ENCODE results near the gene SMAP1. TPM values are rescaled to one million over a fixed set of nuclear protein-coding genes. Genes with fewer than 3 reads are reported as not detected.
"Not testable (repeated sequence)": the region's sequence is repeated elsewhere in the genome, so short reads cannot be mapped to it uniquely, and the experiment has no call there.

SMAP1 gene
- total RNA-seq, 6 experiments from 2014 or later = 11.4 to 24.4 (median 21.5) TPM

GRCh38 chr6:70738028-70738427 is 70.3 kb downstream of the SMAP1 start:
- H3K27ac Mint-ChIP-seq = no peak overlapping the region
- H3K9me3 Mint-ChIP-seq = peaks cover 8% of the 10 kb centered on the region
- TF ChIP-seq, protein P1, sequence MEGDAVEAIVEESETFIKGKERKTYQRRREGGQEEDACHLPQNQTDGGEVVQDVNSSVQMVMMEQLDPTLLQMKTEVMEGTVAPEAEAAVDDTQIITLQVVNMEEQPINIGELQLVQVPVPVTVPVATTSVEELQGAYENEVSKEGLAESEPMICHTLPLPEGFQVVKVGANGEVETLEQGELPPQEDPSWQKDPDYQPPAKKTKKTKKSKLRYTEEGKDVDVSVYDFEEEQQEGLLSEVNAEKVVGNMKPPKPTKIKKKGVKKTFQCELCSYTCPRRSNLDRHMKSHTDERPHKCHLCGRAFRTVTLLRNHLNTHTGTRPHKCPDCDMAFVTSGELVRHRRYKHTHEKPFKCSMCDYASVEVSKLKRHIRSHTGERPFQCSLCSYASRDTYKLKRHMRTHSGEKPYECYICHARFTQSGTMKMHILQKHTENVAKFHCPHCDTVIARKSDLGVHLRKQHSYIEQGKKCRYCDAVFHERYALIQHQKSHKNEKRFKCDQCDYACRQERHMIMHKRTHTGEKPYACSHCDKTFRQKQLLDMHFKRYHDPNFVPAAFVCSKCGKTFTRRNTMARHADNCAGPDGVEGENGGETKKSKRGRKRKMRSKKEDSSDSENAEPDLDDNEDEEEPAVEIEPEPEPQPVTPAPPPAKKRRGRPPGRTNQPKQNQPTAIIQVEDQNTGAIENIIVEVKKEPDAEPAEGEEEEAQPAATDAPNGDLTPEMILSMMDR (IDR thresholded peaks at IDR 0.05) = no peak
- H3K27me3 Mint-ChIP-seq (ENCODE audit: insufficient read depth) = no peaks in the 10 kb centered on the region
- H3K4me3 Mint-ChIP-seq = no peak overlapping the region
- no peak for DNase-seq
- H3K36me3 Mint-ChIP-seq (ENCODE audit: low read depth) = peaks cover 17% of the 10 kb centered on the region; the same call in 1 of the 2 replicates
- no peaks in the 10 kb centered on the region for H3K4me1 Mint-ChIP-seq (ENCODE audit: low read depth)

- Mint-ChIP-seq H3K27me3 (ENCODE audit: insufficient read depth) (no peaks in the 10 kb centered on the region), H3K27ac (no peak overlapping the region), H3K36me3 (ENCODE audit: low read depth) (peaks cover 17% of the 10 kb centered on the region; the same call in 1 of the 2 replicates), H3K9me3 (peaks cover 8% of the 10 kb centered on the region), H3K4me1 (ENCODE audit: low read depth) (no peaks in the 10 kb centered on the region), H3K4me3 (no peak overlapping the region)
- TF ChIP-seq, protein P1 (IDR thresholded peaks at IDR 0.05) = no peak
- DNase-seq = no peak
Observed at GRCh38 chr6:70739534-70739933, 71.9 kb downstream of the SMAP1 start.

DNA sequence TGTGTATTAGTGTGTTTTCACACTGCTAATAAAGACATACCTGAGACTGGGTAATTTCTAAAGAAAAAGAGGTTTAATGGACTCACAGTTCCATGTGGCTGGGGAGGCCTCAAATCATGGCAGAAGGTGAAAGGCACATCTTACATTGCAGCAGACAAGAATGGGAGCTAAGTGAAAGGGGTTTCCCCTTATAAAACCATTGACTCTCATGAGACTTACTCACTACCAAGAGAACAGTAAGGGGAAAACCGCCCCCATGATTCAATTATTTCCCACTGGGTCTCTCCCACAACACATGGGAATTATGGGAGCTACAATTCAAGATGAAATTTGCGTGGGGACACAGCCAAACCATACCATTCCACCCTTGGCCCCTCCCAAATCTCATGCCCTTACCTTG is 73.1 kb downstream of the SMAP1 start:
- not testable (repeated sequence) for H3K27ac Mint-ChIP-seq; H3K4me3 Mint-ChIP-seq; DNase-seq; H3K27me3 Mint-ChIP-seq (ENCODE audit: insufficient read depth); H3K4me1 Mint-ChIP-seq (ENCODE audit: low read depth)
- Mint-ChIP-seq H3K9me3 (peaks cover 14% of the 10 kb centered on the region), H3K36me3 (ENCODE audit: low read depth) (peaks cover 20% of the 10 kb centered on the region; the same call in 1 of the 2 replicates)

DNA sequence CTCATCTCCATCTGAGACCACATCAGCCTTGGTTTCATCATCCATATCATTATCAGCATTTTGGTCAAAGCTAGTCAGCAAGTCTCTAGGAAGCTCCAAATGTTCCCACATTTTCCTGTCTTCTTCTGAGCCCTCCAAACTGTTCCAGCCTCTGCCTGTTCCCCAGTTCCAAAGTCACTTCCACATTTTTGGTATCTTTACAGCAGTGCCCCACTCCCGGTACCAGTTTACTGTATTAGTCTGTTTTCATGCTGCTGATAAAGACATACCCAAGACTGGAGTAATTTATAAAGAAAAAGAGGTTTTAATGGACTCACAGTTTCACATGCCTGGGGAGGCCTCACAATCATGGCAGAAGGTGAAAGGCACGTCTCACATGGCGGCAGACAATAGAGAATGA is 74.8 kb downstream of the SMAP1 start:
- H3K4me3 Mint-ChIP-seq; H3K27me3 Mint-ChIP-seq (ENCODE audit: insufficient read depth); H3K4me1 Mint-ChIP-seq (ENCODE audit: low read depth); H3K27ac Mint-ChIP-seq; DNase-seq: not testable (repeated sequence)
- peaks cover 21% of the 10 kb centered on the region; the same call in 1 of the 2 replicates for H3K36me3 Mint-ChIP-seq (ENCODE audit: low read depth)
- H3K9me3 Mint-ChIP-seq = peaks cover 16% of the 10 kb centered on the region

- H3K27me3 Mint-ChIP-seq (ENCODE audit: insufficient read depth) = no peaks in the 10 kb centered on the region
- TF ChIP-seq, protein P1 (IDR thresholded peaks at IDR 0.05) = no peak
- no peak for DNase-seq
- no peak overlapping the region for H3K4me3 Mint-ChIP-seq
- H3K27ac Mint-ChIP-seq = no peak overlapping the region
- H3K36me3 Mint-ChIP-seq (ENCODE audit: low read depth) = peaks cover 7% of the 10 kb centered on the region; the same call in 1 of the 2 replicates
- H3K9me3 Mint-ChIP-seq = no peaks in the 10 kb centered on the region
- H3K4me1 Mint-ChIP-seq (ENCODE audit: low read depth) = no peaks in the 10 kb centered on the region
Observed at GRCh38 chr6:70753870-70754380, 86.2 kb downstream of the SMAP1 start.

- H3K27me3 Mint-ChIP-seq (ENCODE audit: insufficient read depth) = no peaks in the 10 kb centered on the region
- H3K27ac Mint-ChIP-seq = no peak overlapping the region
- no peaks in the 10 kb centered on the region for H3K9me3 Mint-ChIP-seq
- H3K4me1 Mint-ChIP-seq (ENCODE audit: low read depth) = no peaks in the 10 kb centered on the region
- TF ChIP-seq, protein P1 (IDR thresholded peaks at IDR 0.05) = no peak
- DNase-seq = no peak
- no peak overlapping the region for H3K4me3 Mint-ChIP-seq
- H3K36me3 Mint-ChIP-seq (ENCODE audit: low read depth) = peaks cover 7% of the 10 kb centered on the region; the same call in 1 of the 2 replicates
Observed at GRCh38 chr6:70758883-70759282, 91.2 kb downstream of the SMAP1 start.
